SKM-1 treated with dmso at 0.1 percent for 144 hours (cell line): ENCODE data around the gene VANGL2.
A peak's percentile ranks its signal among the peaks of the same experiment; 100 is the strongest.
"Not testable (repeated sequence)": the region's sequence is repeated elsewhere in the genome, so short reads cannot be mapped to it uniquely, and the experiment has no call there.

Experiments
- DNase-seq: peaks from one replicate; lab custom pipeline; 2025; ENCODE audit not compliant: unreplicated experiment; lab: John Stamatoyannopoulos, UW

VANGL2 gene

DNA sequence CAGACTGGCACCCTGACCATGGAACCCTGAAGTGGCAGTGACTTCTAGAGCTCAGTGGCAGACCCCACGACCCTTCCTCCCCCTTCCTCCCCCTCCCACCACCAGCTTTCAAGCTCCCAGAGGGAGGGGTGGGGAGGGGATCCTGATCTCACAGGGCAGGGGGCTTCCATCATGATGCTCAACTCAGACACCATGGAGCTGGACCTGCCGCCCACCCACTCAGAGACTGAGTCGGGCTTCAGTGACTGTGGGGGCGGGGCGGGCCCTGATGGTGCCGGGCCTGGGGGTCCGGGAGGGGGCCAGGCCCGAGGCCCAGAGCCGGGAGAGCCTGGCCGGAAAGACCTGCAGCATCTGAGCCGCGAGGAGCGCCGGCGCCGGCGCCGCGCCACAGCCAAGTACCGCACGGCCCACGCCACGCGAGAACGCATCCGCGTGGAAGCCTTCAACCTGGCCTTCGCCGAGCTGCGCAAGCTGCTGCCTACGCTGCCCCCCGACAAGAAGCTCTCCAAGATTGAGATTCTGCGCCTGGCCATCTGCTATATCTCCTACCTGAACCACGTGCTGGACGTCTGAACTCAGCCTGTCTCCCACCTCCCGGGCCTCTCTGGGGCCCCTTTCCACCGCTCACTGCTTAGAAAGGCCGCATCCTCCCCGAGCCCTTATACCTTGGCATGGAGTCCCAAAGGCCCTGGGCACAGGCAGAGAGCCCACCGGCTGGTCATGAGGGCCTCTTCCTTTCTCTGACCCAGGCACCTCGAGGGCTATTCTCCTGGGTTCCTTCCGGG, 29.6 kb upstream of the VANGL2 start:
- DNase-seq, result no peak

DNA sequence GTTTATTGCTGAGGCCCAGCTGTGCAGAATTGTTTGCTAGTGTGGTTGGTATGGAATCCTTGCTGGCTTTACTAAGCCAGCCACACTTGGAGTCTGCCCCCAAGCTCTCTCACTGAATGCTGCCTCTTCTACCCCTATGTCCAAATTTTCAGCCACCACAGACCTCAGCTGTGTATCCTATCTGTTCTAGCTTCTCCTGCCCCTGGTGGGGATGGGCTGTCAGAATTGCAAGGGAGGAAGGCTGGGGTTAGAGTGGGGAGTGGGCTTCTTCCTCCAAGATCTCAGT, 29.1 kb upstream of the VANGL2 start:
- DNase-seq, result no peak

DNA sequence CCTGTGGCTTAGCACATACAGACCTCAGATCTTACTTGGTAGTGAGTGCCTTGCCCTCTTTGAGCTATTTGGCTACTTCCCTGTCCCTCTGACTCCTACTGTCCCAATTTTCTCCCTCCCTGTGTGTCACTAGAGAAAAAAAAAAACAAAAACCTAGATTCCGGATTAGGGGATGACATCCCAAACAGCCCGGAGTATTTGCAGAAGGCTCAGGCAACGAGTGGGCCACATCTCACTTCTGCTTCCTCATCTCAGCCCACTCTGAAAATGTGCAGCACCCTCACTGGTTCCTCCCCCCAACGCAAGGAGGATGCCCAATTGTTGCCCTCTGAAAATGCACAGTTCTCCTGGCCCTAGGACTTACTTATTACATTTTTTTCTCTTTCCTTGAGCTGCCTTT, 28.6 kb upstream of the VANGL2 start:
- DNase-seq, result no peak

DNA sequence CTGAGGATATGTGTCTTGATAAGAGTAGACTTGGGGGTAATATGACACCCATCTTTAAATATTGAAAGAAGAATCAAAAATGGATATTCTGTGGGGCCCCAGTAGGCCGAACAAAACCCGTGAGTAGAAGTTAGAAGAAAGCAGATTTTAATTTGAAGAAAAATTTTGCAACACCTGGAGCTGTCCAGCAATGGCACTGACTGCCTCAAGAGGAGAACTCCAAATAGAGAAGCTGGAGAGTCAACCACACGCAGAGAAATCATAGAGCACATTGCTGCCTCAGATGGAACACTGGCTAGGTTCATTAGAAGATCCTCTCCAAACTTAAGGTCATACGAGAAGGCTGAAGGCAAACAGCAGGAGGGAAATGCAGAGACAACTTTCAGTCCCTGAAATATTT, 26.7 kb upstream of the VANGL2 start:
- peak; percentile 53 for DNase-seq

DNA sequence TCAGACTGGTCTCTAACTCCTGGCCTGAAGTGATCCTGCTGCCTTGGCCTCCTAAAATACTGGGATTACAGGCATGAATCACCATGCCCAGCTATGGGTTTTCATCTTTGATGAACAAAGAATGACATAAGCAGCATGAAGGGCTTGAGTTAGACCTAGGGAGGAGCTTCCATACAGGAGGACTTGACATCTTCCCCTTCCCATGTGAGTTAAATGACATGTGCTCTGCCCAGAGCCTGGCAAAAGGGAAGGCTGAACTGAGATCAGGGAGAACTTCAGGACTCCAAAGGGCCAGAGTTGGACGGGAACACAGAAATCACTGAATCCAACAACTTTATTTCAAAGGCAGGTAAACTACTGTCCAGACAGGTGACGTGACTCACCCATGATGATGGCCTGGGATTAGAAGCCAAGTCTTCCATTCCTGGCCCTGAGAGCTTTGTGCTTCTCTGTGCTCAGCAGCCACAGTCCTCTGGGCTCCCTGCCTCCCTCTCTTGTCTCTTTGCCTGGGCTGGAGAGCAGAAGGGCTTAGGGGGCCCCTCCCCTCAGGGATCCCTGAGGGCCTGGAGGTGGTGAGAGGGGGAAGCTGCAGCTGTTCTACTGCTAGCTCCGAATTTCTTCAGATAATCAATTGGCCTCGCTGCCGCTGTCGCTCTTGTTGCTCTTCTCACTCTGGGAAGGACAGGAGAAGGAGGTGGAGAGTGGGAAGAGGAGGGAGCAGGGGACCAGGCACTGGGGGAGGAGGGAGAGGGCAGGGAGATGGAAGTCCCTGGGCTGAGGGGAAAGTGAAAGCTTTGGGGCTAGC, 25.9 kb upstream of the VANGL2 start:
- no peak for DNase-seq

DNA sequence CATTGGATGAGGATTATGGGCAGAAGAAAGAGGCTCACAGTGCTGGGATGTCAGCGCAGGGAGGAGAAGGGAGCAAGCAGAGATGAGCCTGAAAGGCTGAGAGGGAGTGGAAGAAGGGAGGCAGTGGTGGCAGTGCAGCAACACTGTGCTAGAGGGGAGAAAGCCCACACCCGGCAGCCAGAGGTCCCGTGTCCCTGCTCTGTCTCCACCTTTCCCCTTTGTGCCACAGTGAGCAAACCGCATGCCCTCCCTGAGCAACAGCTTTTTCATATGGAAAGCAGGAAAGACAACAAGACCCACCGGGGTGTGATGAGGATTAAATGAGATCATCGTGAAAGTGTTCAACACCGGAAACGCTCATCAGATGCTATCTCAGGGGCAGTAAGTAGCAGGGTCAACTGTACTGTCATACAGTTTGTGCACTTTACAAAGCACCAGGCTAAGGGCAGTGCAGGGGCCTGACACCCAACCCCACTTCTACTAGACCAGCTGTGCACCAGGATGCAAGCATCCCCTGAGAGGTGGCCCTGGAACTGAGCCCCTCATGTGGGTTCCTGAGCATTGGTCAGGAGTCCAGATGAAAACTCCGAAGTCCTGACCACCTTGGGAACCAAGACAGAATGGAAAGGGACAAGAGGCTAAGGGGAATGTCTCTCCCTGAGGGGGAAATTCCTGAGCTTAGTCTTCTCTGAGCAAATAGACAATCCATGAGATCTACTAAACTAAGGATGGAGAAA, 24.4 kb upstream of the VANGL2 start:
- DNase-seq, result no peak

DNA sequence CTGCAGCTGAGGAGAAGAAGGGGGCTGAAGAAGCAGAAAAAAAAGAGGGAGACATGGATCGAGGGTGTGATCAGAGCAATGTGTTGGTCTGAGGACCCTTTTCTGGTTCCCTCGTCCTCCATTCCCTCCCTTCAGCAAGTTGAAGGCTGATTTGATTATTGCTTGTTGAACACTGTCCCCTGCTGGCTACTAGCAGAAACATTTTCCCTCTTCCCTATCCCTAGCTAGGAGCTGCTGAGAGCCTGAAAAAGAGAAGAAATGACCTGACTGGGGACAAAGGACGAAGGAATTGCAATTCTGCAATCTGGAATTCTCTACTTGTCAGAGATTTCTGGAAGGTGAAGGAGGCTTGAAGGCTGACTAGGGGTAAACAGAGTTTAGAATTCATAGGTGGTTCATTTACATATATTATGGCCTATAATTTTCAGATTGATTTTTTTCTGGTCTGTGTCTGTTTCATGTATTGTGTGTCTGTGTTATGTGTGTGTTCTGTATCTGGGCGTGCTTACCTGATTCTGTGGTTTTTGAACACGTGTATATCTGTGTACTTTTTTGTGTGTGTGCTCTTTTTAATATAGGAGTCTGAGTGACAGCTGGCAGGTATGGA, 23.7 kb upstream of the VANGL2 start:
- DNase-seq, result peak; percentile 89

DNA sequence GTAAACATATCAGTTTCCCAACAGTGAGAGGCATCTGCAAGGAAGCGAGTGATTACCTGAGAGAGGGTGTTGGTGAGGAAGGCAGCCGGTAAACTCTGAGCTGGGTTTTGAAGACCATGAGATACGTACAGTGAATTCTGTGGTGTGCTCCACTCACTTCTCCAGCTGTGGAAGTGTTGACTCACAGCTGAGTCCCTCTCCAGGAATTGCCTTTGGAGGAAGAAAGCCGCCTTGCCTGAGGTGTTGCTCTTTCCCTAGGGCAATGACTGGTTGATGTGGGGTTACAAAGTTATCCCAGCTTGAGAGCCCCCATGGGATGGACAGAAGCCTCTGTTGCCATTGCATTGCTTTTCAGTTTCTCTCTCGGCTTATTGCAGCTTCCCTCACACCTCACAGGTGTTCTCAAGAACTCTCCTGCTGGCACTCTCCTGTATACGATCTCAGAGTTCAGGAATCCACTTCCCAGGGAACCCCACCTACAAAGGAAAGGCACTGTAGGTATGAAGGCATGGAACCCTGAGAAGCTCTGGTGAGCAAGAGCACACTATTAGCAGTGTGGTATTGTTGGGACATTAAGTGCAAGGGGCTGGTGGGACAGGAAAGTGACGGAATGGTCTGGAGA, 22.7 kb upstream of the VANGL2 start:
- no peak for DNase-seq

DNA sequence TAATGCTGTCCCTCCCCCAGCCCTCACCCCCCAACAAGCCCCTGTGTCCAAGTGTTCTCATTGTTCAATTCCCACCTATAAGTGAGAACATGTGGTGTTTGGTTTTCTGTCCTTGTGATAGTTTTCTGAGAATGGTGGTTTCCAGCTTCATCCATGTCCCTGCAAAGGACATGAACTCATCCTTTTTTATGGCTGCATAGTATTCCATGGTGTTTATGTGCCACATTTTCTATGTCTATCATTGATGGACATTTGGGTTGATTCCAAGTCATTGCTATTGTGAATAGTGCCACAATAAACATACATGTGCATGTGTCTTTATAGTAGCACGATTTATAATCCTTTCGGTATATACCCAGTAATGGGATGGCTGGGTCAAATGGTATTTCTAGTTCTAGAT, 15.6 kb upstream of the VANGL2 start:
- DNase-seq, result not testable (repeated sequence)

DNA sequence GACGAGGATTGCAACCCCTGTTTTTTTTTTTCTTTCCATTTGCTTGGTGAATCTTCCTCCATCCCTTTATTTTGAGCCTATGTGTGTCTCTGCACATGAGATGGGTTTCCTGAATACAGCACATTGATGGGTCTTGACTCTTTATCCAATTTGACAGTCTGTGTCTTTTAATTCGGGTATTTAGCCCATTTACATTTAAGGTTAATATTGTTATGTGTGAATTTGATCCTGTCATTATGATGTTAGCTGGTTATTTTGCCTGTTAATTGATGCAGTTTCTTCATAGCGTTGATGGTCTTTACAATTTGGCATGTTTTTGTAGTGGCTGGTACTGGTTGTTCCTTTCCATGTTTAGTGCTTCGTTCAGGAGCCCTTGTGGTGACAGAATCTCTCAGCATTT, 12.0 kb upstream of the VANGL2 start:
- DNase-seq, result not testable (repeated sequence)

DNA sequence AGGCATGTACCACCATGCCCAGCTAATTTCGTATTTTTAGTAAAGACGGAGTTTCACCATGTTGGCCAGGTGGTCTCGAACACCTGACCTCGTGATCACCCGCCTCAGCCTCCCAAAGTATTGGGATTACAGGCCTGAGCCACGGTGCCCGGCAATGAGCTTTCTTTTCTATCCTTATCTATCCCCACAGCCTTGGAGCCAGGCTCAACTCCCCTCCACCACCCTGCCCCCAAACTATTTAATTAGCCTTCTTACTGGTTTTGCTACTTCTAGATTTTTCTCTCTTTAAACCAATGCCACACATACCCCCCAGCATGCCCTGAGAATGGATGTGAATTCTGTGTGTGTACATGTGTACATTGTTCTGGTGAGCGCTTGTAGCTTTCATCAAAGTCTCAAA, 5.7 kb upstream of the VANGL2 start:
- no peak for DNase-seq

DNA sequence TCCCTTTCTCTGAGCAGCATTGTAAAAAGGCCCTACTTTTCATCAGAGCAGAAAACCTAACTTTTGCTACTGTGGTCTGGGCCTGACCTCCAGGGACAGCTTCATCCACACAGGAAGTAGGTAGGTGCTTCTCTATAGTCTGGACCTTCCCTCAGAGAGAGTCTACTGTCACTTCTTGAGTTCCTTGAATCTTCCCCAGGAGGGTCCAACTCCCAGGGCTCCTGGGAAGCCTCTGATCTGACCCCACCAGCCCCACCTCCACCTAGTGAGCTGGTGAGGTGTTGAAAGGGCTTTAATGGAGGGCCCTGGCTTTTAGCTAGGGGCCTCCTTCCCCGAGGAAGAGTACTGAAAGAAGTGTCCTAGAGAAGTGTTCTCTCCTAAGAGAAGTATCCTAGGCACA, 2.7 kb upstream of the VANGL2 start:
- DNase-seq, result no peak

DNA sequence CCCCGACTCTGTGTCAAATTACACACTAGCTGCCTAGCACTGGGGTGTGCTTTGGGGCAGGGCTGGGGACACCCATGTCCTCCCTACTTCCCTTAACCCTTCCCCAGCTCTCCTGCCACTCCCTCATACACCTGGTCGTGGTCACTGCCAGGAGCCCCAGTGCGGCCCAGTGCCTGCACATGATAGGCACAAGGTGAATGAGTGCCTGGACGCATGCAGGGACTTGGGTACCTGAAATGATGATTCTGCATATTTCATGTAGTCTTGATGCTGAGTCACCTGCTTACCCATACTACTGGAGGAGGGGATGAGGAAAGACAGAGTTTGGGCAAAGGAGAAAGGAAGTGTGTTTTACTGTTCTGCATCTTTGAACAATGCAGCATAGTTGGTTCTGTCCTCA, 1.5 kb upstream of the VANGL2 start:
- no peak for DNase-seq

DNA sequence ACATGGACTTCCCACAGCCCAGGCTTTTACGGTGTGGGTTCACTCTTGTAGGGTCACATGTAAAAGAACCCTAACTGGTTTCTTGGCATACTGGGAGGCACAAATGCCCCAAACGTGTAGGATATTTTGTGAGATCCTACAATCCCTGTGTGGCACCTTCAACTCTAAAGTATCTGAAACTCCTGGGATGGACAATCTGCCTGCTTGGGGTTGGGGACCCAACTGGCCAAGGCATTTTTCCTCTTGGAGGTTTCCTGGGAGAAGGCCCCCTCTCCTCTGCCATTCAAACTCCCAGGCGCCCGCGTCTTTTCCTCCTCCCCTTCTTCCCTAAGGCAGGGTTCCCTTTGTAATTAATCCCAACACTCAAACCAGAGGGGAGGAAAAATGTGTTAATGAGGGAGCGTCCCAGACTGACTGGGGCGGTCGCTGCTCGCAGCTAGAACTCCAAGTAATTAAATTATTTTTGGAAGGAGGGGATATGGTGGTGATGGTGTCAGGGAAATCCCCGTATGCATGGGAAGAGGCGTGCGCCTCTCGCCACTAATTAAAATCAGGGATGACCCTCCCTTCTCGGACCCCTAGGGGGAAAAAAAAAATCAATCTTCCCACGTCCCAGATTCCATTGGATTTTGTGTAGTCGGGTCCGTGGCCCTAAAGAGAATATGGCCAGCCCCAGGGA, 681 bp upstream of the VANGL2 start:
- no peak for DNase-seq

DNA sequence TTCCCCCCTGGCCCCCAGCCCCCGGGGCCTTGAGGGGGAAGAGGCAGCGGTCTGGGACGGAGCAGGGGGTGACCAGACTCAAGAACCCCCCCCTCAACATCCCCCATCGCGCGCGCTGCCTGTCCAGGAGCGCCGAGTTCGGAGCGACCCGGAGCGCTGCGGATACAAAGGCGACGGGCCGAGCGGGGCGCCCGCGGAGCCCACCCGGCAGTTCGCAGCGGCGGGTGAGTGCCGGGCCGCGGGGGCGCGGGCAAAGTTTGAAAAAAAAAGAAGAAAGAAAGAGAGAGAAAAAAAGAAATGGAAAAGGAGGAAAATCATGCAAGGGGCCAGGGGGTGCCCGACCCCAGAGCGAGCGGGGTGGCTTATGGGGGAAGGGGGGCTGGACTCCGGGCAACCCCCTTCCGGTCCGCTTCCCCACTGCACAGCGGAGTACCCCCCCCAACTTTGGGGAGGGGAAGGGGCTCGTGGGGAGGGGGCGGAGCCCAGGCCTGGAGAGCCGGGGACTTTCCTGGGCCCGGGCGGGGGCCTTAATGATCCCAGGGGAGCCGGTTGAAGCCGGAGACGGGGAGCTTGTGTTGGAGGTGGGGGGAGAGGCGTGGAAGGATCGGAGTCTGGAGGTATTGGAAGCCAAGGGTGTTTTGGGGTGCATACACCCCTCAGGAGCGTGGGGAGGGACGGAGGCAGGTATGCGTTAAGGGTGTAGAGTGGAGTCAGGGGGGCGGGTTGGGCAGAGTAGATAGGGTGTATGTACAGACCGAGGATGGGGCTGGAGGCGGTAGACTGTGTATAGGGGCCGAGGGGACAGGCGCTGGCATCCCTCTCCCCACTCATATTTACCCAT, 502 bp downstream of the VANGL2 start:
- DNase-seq, result no peak

DNA sequence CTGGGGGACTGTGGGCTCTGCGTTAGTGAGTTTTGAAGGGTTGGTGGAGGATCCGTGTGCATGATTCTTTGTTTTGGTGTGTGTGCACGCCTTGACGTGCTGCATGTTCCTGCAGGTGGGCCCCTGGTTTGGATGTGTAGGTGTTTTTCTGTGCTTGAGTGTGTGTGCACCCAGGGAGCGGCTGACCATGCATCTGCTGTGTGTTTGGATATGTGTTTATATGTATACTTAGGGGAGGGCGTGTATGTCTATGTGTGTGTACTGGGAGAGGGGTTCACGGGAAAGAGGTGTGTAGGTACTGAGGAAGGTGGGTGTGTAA, 1.1 kb downstream of the VANGL2 start:
- no peak for DNase-seq

DNA sequence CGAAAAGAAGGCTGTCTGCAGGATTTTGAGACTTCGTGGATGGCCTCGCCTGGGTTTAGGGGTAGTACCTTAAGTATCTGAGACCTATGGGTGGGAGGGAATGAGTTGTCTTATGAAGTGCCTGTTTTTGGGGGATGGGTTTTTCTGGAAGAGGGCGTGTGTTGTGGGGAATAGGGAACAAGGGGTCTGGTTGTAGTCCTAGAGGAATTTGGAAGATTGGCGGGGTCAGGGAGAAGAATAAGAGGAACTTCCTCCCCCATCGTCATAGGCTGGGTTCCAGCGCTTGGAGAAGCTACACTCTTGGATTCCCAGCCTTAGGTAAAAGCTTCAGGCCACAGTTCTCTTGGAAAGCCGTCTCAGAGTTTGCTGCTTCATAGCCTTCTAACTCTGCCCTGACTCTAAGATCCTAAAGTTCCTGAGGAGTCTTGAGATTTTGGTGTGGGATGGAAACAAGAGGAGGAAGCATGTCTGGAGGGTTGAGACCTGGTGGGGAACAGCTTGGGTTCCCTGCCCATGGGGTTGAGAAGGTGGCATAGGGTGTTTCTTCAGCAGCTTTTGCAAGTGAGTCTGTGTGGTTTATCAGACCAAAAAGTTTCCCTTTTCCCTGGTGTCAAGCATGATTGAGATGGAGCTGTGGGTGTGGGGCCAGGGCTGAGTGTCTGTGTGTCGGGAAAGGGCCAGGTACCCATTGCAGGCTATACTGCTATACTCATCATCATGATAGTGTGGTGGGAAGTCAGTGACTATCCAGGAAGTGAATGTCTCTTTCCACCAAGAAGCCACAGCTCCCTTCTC, 1.8 kb downstream of the VANGL2 start:
- no peak for DNase-seq

DNA sequence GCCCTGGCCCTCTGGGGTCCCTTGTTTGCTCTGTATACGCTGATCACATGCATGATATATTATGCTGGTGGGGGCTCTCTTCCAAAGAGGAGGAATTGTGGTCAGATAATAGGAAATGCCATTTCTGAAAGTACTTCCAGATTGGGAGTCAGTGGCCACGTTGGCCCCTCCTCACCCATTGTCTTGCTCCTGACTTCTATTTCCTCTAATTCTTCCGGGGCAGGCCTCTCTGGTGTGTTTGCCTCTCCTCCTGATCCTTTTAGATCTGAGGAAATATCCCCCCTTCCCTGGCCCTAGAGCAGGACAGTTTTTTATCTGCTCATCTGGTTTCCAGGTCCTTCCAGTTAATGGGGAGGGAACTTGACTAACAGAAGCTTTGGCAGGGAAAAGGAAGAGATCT, 2.9 kb downstream of the VANGL2 start:
- DNase-seq, result no peak

DNA sequence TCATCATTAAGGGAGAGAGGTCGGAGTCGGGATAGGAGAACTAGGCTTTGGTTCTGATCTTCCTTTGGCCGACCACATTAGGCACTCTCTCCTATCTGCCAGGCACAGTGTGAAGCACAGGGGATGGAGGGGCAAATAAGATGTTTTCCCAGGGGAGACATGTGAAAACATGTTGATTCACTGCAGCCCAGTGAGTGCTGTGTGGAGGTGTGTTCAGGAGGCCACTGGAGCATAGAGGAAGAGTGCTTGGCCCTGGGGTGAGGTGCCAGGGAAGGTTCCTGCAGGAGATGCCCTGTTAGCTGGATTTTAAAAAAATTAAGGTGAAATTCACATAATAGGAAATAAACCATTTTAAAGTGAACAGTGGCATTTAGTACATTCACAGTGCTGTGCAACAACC, 3.7 kb downstream of the VANGL2 start:
- no peak for DNase-seq
